Activated T-helper 9 cell treated with anti-CD3 and anti-CD28 coated beads, Interleukin-2, amount 50 U/mL, for 16 hours (primary cell): ENCODE measurements around the gene SULT1C2.
"Not testable (repeated sequence)": the region's sequence is repeated elsewhere in the genome, so short reads cannot be mapped to it uniquely, and the experiment has no call there.

ENCODE experiments used
- DNase-seq: peaks from one replicate; pipeline ENCODE4 v3.0.0-alpha.2; 2020; ENCODE audit warnings: low read depth

SULT1C2 gene

DNA sequence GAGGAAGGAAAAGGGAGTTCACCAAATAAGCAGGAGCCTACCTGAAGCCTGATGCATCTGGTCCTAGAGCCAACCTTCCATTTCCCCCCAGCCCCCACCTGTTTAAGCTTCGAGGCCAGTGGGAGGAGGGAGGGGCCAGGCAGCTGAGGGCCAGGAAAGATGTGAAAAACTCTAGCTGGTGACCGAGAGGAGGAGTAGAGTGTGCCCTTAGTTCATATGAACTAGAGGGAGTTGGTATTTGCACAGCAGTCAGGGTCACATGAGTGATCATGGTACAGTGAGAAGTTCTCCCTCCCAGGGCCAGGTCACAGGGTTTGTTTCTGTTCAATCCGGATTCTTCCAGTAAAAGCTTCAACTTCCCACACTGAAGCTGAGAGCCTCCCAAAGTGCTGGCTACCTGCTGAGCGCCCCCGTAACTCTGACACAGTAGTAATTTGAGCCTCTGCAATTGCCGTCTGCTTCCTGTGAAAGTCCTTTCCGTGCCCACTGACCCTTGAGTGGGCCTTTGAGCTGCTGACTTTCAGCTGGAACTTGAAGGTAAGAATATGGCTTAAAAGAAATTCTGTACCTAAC, at the start of gene SULT1C2:
SULT1C2 (plus strand) TSS at position 362 of the 573 bp plus-strand sequence. CDS start 4,773 bp downstream, outside the sequence.
- no peak for DNase-seq

DNA sequence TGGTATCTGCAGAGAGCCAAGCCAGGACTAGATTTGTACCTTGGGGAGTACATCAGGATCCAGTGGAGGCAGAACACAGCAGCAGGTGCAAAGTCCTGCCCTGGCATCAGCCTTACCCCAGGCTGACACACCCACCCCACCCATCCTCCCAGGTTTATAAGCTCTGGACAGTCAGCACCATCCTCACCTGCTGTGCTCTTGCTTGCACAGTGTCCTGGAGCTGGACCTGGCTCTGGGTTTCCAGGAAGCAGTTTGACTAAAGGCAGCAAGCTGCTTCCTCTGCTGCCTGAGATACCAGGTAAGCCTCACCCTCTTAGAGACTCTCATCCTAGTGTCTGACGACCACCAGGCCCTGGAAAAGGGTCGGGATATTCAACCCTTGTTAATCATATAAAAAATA, 48.9 kb upstream of the SULT1C2 start, which contains the start of gene SULT1C3:
SULT1C3 (plus strand) TSS at position 183 of the 400 bp plus-strand sequence. CDS start 7,227 bp downstream, outside the sequence.
- no peak for DNase-seq

DNA sequence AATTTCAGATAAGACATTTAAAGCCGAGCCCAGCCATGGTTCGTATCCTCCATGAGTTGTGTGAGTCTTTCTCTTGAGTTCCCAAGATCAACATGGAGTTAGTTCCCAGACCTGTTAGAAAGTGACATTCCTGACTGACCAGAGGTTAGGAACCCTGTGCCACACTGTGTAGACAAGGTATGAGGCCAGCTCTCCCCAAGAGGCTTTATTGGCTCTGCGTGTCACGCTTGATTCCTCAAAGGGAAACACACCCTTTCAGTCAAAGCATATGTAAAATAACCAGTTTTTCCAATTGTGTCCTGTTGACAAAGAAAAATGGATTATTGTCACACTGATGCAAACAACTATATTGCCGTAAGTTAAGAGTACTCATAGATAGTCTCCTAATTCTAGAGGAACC, 47.7 kb upstream of the SULT1C2 start:
- DNase-seq: no peak

DNA sequence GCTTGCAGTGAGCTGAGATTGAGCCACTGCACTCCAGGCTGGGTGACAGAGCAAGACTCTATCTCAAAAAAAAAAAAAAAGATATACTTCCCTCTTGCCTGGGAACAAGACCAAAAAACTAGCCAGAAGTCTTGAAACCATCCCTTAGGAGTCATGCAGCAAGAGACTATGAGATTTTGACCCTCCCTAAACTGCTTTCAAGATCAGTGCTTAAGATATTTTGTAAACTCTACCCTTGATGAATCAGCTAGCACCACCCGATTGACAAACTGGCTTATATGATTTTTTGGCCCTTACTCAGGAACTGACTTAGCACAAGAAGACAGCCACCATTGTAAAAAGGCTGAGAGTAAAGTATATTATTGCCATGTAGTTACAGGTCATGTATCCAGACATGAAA, 45.1 kb upstream of the SULT1C2 start:
- no peak for DNase-seq

DNA sequence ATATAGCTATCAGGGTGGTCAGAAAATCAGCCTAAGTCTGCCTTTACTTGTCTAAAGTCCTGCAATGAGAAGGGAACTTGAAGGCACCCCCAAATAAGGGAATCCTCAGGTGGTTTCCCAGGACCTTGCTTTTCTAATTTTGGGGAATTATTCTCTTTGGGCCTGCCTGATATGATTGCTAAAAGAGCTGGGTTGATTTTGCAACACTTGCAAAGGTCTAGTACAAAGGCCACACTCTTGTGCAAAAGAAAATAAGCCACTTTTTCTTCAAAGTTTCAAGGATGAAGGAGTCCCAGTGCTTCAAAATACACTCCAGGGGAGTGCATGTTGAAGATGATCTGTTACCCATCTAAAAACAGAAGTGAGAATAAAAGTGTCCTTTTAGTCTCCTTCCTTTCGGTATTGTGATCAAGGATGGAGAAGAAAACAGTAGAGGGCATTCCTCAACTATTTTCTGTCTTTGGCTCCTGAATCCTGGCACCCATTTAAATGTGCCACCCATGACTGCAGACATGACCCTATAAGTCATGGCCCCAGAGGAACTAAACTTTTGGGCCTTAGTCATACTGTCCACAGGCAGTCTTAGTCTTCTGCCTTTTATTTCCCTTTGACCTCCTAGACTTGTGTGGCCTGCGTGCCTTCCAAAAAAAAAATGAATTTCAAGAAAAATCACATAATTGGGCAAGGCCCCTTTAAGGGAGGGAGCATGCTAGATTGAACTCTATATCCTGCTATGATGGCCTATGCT, 43.9 kb upstream of the SULT1C2 start:
- no peak for DNase-seq

DNA sequence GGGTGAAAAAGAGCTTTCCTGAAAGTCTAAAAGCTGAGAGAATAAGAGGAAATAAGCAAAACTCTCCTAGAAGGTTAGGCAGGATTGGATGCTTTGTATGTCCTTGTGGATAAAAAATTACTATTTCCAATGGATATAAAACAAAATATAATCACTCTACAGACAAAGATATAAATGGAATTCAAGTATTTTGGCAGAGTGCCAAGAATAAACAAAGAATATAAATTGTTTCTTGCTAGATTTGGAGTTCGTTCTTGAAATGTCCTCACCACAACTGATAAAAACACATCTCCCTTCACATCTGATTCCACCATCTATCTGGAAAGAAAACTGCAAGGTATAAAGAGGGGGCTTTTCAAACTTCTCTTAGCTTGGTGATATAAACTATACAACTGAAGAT, 35.6 kb upstream of the SULT1C2 start:
- no peak for DNase-seq

DNA sequence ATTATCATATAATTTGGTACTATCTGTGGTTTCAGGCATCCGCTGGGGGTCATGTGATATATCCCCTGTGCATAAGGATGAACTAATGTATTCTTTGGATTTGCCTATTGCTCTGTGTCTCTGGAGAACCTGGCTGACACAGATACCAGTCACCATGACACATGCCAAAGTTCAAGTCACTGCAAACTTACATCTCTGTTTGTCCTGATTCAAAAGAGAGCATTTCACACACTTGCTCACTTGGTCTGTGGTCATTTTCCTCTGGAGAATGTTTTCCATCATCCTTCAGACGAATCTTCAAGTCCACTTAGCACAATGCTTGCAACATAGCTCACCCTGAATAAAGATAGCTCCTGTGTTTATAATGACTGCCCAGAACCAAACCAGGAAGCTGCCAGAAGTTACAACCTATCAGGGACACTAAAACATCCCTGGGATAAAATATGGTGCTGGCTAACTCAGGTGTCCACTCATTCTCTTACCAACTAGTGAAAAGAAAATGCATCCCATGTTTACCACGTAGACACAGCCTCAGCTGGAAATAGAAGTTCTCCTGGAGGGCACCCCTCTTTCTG, 30.9 kb upstream of the SULT1C2 start:
- no peak for DNase-seq

DNA sequence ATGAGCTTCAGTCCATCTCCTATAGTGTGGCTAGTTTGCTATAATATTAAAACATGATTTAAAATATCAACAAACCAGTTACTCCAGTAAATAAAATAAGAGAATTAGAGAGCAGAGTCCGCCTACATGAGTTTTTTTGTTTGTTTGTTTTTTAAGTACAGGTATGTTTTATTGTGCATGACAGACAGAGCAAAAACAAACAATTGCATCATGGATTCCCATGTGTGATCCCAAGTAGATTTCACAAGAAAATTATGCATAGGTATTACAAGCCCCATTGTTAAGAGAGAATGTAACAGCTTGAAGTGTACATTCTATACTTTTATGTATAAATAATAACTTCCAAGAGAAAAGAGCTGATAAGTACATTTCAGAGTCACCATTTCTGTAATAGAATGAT, 27.9 kb upstream of the SULT1C2 start:
- no peak for DNase-seq

DNA sequence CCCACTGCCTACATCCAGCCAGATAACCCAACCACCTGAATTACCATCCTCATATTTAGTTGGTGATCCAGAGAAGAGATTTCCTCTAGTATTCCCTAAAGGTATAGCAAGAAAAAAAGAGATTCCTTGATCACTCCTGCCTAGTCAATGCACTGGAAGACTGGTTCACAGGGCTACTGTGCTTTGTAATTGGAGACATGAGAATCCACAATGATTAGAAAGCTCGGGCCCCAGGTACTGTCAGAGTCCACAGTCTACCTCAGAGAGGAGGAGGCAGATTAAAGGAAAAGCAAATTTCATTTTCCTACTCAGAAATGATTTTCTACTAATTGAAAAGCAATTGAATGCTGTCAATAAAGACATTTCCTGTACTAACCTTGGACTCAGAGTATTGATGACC, 26.7 kb upstream of the SULT1C2 start:
- DNase-seq: no peak

DNA sequence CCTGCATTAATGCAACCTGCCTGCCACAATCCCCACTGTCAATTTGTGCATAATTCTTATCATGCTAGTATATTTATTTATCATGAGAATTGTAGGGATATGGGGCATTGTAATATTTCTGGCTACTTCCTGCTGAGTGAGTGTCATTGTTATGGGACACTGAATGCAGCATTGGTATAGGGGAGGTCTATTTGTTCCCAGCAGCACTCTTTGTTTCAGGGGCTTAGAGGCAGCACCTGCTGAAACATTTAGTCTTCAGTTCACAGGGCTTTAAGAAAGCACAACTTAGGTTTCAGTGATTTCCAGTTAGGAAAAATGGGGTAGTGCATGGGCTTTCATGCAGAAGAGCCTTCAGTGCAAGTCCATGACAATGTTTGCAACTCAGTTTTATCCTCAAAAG, 25.3 kb upstream of the SULT1C2 start:
- no peak for DNase-seq

DNA sequence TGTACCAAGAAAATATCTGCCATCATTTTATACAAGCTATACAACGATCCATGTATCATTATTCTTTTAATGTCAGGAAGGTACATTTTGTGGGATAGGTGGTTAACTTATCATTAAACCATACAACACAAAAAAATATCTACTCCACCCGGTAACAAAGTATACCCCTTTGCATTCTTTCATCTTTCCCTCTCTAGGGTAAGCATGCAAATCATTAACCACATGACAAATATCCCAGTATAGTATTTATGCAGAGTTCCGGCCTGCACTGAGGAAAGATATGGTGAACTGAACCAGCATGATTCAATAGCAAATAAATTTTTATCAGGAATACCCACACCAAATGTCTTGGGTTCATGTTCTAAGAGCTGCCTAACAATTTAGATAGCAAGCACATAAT, 22.5 kb upstream of the SULT1C2 start:
- DNase-seq: no peak

DNA sequence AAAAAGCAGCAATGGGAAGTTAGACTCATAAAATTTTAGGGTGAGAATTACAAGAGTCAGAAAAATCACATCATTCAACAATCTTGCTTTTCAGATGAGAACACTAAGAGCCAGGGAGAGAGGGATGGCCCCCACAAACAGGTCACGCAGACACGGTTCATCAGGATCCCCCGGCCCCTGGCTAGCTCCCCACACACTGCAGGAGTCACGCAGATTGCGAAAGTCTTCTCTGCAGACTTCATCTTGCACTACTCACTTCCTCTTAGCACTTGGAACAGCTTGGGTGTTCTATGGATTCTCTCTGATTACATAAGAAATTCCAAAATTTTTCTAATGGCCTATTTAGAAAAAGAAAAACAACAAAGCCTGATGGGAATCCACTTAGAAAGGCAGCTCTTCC, 21.6 kb upstream of the SULT1C2 start:
- DNase-seq: no peak

DNA sequence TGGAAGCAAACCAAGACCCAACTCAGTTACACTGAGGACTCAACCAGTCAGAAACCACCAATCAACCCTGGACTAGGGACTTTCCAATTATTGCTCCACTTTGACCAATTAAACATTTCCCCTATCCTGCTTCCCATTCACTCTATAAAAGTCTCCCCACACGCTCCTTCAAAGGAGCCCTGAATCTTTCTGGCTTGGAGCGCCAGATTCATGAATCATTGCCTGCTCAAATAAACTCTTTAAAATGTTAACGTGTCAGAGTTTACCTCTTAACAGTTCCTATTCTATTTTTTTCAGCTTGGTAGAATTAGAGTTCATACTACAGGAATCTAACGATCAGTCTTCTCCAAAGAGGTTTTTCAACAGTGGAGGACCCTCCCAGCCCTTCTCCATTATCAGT, 20.7 kb upstream of the SULT1C2 start:
- no peak for DNase-seq

DNA sequence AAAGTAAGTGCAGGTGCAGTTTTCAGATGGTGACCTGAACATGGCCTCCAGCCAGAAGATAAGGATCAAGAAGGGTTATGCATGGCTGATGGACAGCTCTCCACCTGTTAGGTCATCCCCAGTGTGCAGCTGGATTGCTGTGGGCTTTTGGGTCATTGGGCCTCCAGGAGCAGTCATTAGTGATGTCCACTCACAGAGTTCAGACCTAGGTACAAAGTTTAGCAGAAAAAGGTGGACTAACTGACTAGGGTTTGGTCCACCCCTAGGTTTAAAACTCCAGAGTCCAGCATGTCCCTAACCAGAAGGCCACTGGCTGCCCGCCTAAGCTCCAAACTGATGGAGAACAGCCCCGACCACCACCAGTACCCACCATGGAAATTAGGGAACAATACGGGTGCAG, 18.3 kb upstream of the SULT1C2 start:
- DNase-seq: no peak

DNA sequence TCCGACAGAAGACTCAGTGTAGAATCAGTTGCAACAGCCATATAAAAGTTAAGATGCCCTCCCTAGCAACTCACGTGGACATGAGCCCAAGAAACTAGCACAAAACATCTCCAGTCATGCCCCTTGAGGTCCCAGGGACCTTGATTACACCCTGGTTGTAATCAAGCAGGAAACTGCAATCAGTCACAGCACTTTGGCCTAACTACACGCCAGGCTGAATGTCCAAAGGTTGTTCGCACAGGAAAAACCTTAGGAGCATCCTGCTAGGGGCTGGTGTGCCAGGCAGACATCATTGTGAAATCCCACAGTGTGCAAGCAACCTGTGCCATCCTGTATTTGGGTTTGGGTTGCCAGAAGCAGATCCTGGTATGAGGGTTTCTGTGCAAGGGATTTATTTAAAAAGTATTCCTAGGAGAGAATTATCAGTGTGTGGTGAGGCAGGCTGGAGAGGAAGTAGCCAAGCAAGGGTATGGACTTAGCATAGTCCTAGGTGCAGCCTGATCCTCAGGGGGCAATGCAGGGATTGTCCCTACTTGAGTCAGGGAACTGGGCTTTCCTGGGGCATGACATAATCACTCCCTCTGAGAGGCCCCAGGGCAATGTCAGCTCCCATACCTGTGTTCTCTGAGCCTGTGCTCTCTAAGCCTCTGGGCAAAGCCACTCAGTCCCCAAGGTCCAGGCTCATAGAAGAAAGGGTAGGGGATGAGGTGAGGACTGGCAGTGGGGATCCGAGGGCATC, 17.8 kb upstream of the SULT1C2 start:
- no peak for DNase-seq

DNA sequence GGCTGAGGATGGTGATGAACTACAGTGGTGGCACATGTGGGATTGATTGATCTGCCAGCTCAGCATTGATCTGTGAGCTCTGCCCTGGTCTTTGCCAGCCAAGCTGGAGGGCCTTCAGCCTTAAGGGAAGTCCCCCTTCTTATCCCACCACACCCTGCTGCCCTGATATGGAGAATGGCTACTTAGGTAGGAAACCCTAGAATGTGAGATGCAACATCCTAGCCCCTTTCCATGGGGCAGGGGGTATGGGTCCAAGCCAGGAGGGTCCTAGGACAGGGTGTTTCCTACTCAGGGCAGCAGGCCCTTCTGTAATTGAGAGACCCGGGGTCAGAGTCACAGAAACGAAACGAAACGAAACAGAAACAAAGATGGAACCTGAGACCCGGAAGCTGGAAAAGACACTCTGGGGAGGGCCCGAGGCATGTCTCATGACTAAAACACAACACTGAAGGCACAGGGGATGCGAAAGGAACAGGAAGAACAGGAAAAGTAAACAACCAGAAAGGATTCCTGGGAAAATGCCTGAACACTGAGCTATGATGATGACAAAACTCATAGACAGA, 16.9 kb upstream of the SULT1C2 start:
- no peak for DNase-seq

DNA sequence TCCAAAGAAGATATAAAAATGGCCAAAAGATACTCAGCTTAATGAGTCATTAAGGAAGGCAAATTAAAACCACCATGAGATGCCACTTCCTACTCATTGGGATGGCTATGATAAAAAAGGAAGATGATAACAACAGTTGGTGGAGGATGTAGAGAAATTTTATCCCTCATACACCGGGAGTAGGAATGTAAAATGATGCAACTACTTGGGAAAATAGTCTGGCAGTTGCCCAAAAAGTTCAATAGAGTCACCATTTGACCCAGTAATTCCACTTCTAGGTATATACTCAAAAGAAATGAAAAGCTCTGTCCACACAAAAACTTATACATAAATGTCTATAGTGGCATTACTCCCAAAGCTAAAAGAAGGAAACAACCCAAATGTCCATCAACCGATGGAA, 10.1 kb upstream of the SULT1C2 start:
- no peak for DNase-seq

DNA sequence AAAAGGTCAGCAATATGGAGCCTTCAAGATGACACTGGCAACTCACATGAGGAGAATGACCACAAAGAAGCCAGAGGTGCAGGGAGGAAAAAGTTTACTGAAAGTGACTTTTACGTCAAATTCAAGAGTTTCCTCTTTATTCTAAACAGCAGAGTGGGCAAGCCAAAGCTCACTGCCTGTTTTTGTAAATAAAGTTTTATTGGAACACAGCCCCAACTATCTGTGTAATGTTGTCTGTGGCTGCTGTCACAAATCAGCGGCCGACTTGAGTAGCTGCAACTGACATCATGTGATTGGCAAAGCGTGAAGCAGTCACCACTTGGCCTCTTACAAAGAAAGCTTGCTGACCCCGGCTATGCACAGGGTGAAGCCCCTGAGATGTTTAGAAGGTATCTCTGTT, 9.2 kb upstream of the SULT1C2 start:
- no peak for DNase-seq

DNA sequence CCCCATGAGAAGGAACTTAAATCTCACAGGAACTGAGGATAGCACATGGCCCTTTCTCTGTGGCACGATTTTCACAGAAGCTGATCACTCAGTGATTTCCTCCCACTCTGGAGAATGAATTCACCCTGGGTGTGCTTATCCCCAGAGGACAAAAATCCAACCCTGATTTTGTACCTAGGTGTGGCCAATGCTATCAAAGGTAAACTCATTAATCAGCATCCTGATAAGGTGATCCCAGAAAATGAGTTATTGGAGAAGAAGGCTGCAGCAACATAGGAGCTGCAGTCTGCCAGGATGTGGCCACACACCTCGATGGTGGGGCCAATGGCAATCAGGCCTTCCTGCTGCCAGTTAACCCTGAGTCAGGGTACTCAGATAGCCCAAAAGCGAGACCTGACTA, 8.2 kb upstream of the SULT1C2 start:
- DNase-seq: no peak

DNA sequence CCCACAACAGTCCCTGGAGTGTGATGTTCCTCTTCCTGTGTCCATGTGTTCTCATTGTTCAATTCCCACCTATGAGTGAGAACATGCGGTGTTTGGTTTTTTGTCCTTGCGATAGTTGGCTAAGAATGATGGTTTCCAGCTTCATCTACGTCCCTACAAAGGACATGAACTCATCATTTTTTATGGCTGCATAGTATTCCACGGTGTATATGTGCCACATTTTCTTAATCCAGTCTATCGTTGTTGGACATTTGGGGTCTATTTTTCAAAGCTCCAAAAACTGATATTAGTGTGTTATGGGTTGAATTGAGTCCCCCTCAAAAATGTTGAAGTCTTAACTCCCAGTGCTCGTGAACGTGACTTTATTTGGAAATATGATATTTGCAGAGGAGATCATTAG, 4.1 kb upstream of the SULT1C2 start:
- DNase-seq: not testable (repeated sequence)

DNA sequence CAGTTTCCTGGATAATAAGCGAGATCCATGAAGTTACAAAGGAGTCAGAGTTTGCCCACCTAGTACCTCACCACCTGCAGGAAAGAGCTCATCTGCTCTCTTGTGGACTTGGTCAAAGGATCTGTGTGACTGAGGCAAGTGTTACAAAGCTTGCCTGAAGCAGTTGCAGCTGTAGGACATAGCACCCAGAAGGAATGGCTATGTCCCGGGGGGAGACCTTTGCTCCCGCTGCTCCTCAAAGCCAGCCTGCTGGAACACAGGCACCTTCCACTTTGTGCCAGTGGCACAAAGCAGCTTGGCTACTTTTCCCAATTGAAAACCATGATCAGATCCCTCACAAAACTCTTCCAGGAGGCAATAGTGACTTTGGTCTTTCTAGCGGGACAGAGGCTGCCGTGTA, 3.1 kb upstream of the SULT1C2 start:
- DNase-seq: no peak

DNA sequence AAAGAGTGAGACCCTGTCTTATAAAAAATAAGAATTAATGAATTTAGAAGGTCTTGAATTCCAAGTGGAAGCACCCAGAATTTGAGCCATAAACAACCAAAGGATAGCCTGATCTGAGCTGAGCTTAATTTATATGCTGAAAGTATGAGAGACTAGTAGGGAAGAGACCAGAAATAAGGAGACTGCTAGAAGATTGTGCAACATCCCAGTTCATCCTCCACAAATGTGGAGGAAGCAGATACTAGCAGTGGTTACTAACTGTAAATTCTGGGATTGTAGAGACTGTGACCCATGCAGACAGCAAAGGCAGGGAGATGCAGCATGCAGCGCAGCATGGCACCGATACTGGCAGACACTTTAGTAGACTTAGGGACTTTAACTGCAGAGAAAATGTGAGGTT, 1.5 kb upstream of the SULT1C2 start:
- no peak for DNase-seq

DNA sequence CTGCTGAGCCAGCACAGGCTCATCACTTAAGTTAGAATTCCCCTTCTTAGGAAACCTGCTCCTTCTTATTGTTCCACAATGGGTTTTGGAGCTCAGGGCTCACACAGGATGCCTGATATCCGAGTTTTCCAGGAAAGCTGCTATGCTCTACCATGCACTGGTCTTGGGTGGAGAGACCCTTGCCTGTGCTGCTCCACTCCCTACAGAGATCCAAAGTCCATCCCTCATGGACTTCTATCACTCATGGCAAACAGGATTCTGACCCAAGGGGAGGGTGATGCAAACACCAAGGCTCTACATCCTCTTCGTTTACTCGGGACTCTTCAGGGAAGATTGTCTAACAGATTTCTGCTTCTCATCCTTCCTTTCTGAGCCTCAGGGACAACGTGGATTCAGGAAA, 5.2 kb downstream of the SULT1C2 start:
- DNase-seq: no peak
